IPS DF 6.9 (cell line): ENCODE measurements around the gene TLE4.

ENCODE experiments used
- DNase-seq: peaks from one replicate; pipeline ENCODE4 v3.0.0-alpha.2; 2013; ENCODE audit warnings: low read depth, low spot score
- H3K27ac ChIP-seq: one replicate; pipeline ENCODE4 v1.5.1; 2013; ENCODE audit warnings: low read length, control low read depth
- H3K27me3 ChIP-seq: 2 replicates; pipeline ENCODE4 v1.6.1; 2013; ENCODE audit warnings: mild to moderate bottlenecking, low read length; ENCODE audit not compliant: control insufficient read depth, insufficient read depth
- H3K36me3 ChIP-seq: 2 replicates; pipeline ENCODE4 v1.6.1; 2013; ENCODE audit warnings: low read length; ENCODE audit not compliant: control insufficient read depth, insufficient read depth
- H3K4me1 ChIP-seq: 2 replicates; pipeline ENCODE4 v1.6.1; 2013; ENCODE audit warnings: low read length; ENCODE audit not compliant: control insufficient read depth, insufficient read depth
- H3K4me3 ChIP-seq: 2 replicates; pipeline ENCODE4 v1.5.1; 2013; ENCODE audit warnings: mild to moderate bottlenecking, low read length
- H3K9me3 ChIP-seq: 2 replicates; pipeline ENCODE4 v1.6.1; 2013; ENCODE audit warnings: low read length, inconsistent platforms; ENCODE audit not compliant: control insufficient read depth, insufficient read depth
- WGBS: extraction: QIAGEN DNeasy Blood & Tissue Kit; methylation state at CpG from one replicate; pipeline ENCODE4 v1.1.7; 2013; ENCODE audit warnings: mixed read lengths, missing lambda C conversion rate; ENCODE audit not compliant: insufficient read length, insufficient coverage; 5-methylcytosine and 5-hydroxymethylcytosine counted together

TLE4 gene

GRCh38 chr9:79699479-79699878 lies 127.7 kb downstream of the TLE4 start:
- no peak for DNase-seq
- no CpG with 5 or more reads among the region's 6 CpGs for WGBS
- Histone ChIP-seq H3K27ac (no peak overlapping the region), H3K27me3 (no peaks in the 10 kb centered on the region), H3K9me3 (no peaks in the 10 kb centered on the region), H3K4me1 (no peaks in the 10 kb centered on the region), H3K36me3 (no peaks in the 10 kb centered on the region), H3K4me3 (no peak overlapping the region)

DNA sequence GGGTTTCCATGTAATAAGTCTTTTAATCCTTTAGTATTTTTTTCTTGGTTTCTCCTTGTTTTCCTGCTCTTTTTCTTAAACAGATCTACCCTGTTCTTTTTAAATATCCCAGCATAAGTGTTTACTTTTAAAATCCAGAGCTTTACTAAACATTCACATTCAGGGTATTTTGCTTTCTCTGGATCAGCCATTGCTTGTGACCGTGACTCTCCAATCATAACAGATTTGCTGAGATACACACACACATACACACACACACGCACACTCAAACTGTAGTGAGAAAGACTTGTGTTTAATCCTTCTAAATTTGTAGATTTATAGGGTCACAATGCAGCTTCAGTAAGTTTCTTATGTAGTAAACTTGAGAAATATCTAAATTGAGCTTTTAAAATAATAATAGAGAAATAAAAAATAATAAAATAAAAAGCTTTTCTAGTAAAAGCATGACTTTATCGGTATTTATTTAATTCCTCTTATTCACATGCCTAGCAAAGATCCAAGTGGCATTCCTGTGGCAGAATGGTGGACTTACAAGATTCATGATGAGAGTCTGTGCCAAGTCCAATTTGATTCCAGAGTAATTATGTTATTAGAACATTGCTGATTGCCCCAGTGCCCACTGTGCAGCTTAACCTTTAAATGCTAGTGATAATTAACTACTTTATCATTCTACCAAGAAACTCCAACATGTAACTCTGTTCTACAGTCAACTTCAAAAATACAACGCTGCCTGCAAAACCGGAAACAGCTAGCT lies 129.0 kb downstream of the TLE4 start:
- no peak for DNase-seq
- no peaks in the 10 kb centered on the region for H3K36me3 ChIP-seq
- H3K9me3 ChIP-seq: no peaks in the 10 kb centered on the region
- H3K27ac ChIP-seq: no peak overlapping the region
- H3K4me1 ChIP-seq: no peaks in the 10 kb centered on the region
- H3K4me3 ChIP-seq: no peak overlapping the region
- no CpG with 5 or more reads among the region's 5 CpGs for WGBS
- no peaks in the 10 kb centered on the region for H3K27me3 ChIP-seq

DNA sequence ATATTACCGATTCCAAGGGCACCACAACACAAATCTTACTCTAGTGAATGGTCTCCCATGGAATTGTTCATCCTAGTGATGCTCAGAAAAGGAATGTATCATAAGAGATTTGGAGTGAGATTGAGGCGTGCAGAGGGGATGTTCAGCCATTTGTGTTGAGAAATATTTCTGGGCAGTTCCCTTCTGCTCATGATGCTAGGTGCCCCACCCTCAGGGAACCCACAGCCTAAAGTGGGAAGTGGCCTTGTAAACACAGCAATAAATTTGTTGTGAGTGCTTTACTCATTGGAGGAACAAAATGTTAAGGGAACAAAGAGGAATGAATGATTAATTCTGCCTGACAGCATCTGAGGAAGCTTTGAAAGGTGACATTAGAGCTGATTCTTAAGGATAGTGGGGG lies 129.9 kb downstream of the TLE4 start:
- H3K27ac ChIP-seq: no peak overlapping the region
- H3K9me3 ChIP-seq: no peaks in the 10 kb centered on the region
- no peaks in the 10 kb centered on the region; the same call in 1 of the 2 replicates for H3K27me3 ChIP-seq
- no CpG with 5 or more reads among the region's 2 CpGs for WGBS
- H3K4me3 ChIP-seq: no peak overlapping the region
- no peaks in the 10 kb centered on the region for H3K4me1 ChIP-seq
- no peak for DNase-seq
- H3K36me3 ChIP-seq: no peaks in the 10 kb centered on the region

- no CpG with 5 or more reads among the region's 3 CpGs for WGBS
- no peaks in the 10 kb centered on the region for H3K36me3 ChIP-seq
These were observed 133.9 kb downstream of the TLE4 start for GRCh38 chr9:79705704-79706103.

DNA sequence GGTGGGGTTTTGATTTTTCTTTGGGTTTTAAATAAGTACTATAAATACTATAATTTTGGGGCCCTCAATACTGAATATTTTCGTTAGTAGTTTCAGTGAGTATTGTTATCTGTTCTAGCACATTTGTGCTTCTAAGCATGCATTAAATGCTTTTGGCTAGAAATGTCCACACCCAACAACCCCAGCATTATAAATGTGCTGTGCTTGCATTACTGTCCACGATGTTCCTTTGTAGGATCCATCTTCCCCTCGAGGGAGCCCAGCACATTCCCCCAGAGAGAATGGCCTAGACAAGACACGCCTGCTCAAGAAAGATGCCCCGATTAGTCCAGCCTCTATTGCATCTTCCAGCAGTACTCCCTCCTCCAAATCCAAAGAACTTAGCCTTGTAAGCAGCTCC lies 134.7 kb downstream of the TLE4 start:
- no peaks in the 10 kb centered on the region for H3K36me3 ChIP-seq
- no CpG with 5 or more reads among the region's 5 CpGs for WGBS
- H3K27me3 ChIP-seq: no peaks in the 10 kb centered on the region; the same call in 1 of the 2 replicates
- H3K27ac ChIP-seq: no peak overlapping the region
- no peak overlapping the region for H3K4me3 ChIP-seq
- no peak for DNase-seq
- H3K9me3 ChIP-seq: no peaks in the 10 kb centered on the region
- H3K4me1 ChIP-seq: 0 out of 2 replicates have a peak, but pooled peaks cover 3% of the 10 kb centered on the region

More at GRCh38 chr9:79705704-79706103, 133.9 kb downstream of the TLE4 start:
- no peak for DNase-seq
- Histone ChIP-seq H3K27ac (no peak overlapping the region), H3K9me3 (no peaks in the 10 kb centered on the region), H3K27me3 (no peaks in the 10 kb centered on the region; the same call in 1 of the 2 replicates), H3K4me3 (no peak overlapping the region), H3K4me1 (0 out of 2 replicates have a peak, but pooled peaks cover 3% of the 10 kb centered on the region)

- Histone ChIP-seq H3K4me1 (0 out of 2 replicates have a peak, but pooled peaks cover 3% of the 10 kb centered on the region), H3K9me3 (no peaks in the 10 kb centered on the region), H3K27me3 (no peaks in the 10 kb centered on the region; the same call in 1 of the 2 replicates), H3K4me3 (no peak overlapping the region), H3K27ac (no peak overlapping the region), H3K36me3 (no peaks in the 10 kb centered on the region)
- DNase-seq: no peak
- no CpG with 5 or more reads among the region's 2 CpGs for WGBS
These were observed 135.8 kb downstream of the TLE4 start for GRCh38 chr9:79707589-79707988.

- no peaks in the 10 kb centered on the region; the same call in 1 of the 2 replicates for H3K27me3 ChIP-seq
- no peaks in the 10 kb centered on the region for H3K9me3 ChIP-seq
- WGBS: no CpG with 5 or more reads among the region's 13 CpGs
- H3K27ac ChIP-seq: no peak overlapping the region
- DNase-seq: no peak
- H3K4me3 ChIP-seq: no peak overlapping the region
- H3K4me1 ChIP-seq: 0 out of 2 replicates have a peak, but pooled peaks cover 3% of the 10 kb centered on the region
- H3K36me3 ChIP-seq: no peaks in the 10 kb centered on the region
These were observed 136.8 kb downstream of the TLE4 start for GRCh38 chr9:79708541-79708940.

GRCh38 chr9:79709743-79710674 lies 138.2 kb downstream of the TLE4 start:
- WGBS: no CpG with 5 or more reads among the region's 7 CpGs
- no peak for DNase-seq
- H3K9me3 ChIP-seq: no peaks in the 10 kb centered on the region
- H3K27me3 ChIP-seq: no peaks in the 10 kb centered on the region; the same call in 1 of the 2 replicates
- H3K36me3 ChIP-seq: no peaks in the 10 kb centered on the region
- no peak overlapping the region for H3K27ac ChIP-seq
- H3K4me3 ChIP-seq: no peak overlapping the region
- 0 out of 2 replicates have a peak, but pooled peaks cover 3% of the 10 kb centered on the region for H3K4me1 ChIP-seq

- Histone ChIP-seq H3K36me3 (0 out of 2 replicates have a peak, but pooled peaks cover 5% of the 10 kb centered on the region), H3K27me3 (no peaks in the 10 kb centered on the region), H3K4me3 (no peak overlapping the region)
These were observed 140.1 kb downstream of the TLE4 start for GRCh38 chr9:79711874-79712273.

DNA sequence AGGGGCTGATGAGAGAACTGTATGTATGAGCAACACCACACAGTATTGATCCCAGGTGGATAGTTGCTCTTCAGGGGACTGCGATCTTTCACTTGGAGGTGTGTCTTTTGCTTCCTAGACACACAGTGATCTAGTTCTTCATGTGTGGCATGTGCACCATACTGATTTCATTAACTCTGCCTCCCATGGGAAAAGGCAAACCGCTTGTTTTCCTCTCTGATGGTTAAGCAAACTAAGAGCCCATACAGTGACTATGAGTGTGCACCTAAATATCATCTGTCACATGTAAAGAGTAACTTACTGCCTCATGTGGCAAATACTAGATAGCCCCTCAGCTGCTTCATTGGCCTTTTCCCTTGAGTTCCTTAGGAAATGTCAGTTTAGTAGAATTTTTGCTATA lies 147.3 kb downstream of the TLE4 start:
- Histone ChIP-seq H3K36me3 (peaks cover 22% of the 10 kb centered on the region; the same call in 1 of the 2 replicates), H3K27ac (no peak overlapping the region), H3K4me3 (no peak overlapping the region), H3K27me3 (no peaks in the 10 kb centered on the region), H3K4me1 (no peaks in the 10 kb centered on the region), H3K9me3 (no peaks in the 10 kb centered on the region)
- WGBS: no CpG with 5 or more reads among the region's 2 CpGs
- DNase-seq: no peak

More at GRCh38 chr9:79711874-79712273, 140.1 kb downstream of the TLE4 start:
- 0 out of 2 replicates have a peak, but pooled peaks cover 3% of the 10 kb centered on the region for H3K4me1 ChIP-seq
- no peak overlapping the region for H3K27ac ChIP-seq
- no peak for DNase-seq
- no peaks in the 10 kb centered on the region for H3K9me3 ChIP-seq
